Activated T-helper 2 cell treated with anti-CD3 and anti-CD28 coated beads, Interferon-gamma antibody, Interleukin-2, Interleukin-4, amounts not matched to agents 10 μg/mL and 5 μg/mL and 100 μg/mL, durations not matched to agents 14 hours and 24 hours and 36 hours (primary cell): ENCODE measurements around the gene TPI1. TPM values are rescaled to one million over a fixed set of nuclear protein-coding genes. Genes with fewer than 3 reads are reported as not detected.
"Not testable (repeated sequence)": the region's sequence is repeated elsewhere in the genome, so short reads cannot be mapped to it uniquely, and the experiment has no call there.

ENCODE experiments used
- DNase-seq: peaks from one replicate; pipeline ENCODE4 v3.0.0; 2021; ENCODE audit warnings: low spot score
- H3K27ac Mint-ChIP-seq: one replicate; pipeline ENCODE4 v1.8.0; 2021; ENCODE audit warnings: mixed read lengths
- H3K27me3 Mint-ChIP-seq: one replicate; pipeline ENCODE4 v1.8.0; 2021; ENCODE audit warnings: low read depth, mixed read lengths
- H3K36me3 Mint-ChIP-seq: one replicate; pipeline ENCODE4 v1.8.0; 2021; ENCODE audit warnings: low read depth, mixed read lengths
- H3K4me1 Mint-ChIP-seq: one replicate; pipeline ENCODE4 v1.8.0; 2021; ENCODE audit warnings: low read depth, mixed read lengths
- H3K4me3 Mint-ChIP-seq: one replicate; pipeline ENCODE4 v1.8.0; 2021; ENCODE audit warnings: low read depth, mild to moderate bottlenecking, moderate library complexity, mixed read lengths
- H3K9me3 Mint-ChIP-seq: one replicate; pipeline ENCODE4 v1.8.0; 2021; ENCODE audit warnings: mixed read lengths
- intact Hi-C: fragments of 100-400 bp; cut with micrococcal nuclease; formaldehyde crosslinking; loops from one replicate; pipeline ENCODE4 v1.15.1; 2023
- total RNA-seq: library from RNA; stranded (reverse); gene quantifications from 2 replicates; pipeline ENCODE4 v1.2.3, GENCODE V29; 2022

TPI1 gene
- total RNA-seq, 1 donor from 2014 or later, result 1,708 TPM

DNA sequence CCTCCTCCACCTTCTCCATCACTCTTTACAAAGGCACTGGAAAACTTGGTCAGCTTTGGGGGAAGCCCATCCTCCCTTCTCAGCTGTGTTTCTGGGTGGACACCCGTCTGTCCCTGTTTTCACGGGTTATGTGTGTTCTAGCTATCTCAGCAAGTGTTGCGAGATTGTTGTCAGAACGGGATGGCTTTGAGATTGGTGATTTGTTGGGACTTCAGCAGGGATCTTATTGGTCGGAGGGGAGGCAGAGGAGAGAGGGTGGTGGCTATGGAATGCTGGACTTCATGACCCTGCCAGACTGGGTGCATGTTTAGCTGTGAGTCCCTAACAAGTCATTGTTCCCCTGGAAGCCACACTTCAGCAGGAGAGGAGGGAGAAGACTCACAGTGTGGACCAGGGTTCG, 13.3 kb upstream of the TPI1 start:
- no peak for DNase-seq
- Mint-ChIP-seq H3K36me3 (peaks cover 51% of the 10 kb centered on the region), H3K4me3 (peak overlapping the region; percentile 96), H3K4me1 (peaks cover 27% of the 10 kb centered on the region), H3K9me3 (no peaks in the 10 kb centered on the region), H3K27me3 (no peaks in the 10 kb centered on the region), H3K27ac (peak overlapping the region; percentile 97)
- intact Hi-C loops, result loop anchor here (5.0 kb wide), 2 partner anchors 287 to 362 kb away; partner anchors contain the start of genes MRPL51, NCAPD2 and NOP2

DNA sequence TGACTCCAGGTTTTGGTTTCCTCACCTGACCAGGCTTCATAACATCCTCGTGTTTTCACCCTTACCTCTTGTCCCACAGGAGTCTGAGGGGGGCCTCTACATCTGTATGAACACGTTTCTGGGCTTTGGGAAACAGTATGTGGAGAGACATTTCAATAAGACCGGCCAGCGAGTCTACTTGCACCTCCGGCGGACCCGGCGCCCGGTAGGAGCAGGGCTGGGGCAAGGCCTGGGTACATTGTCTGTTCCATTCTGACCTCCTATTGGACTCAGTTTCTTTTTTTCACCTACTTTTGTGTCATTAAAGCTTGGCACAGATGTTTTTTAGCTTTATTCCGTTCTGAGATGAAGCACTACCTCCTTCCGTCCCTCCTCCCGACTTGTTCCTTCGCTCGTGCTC, 12.0 kb upstream of the TPI1 start:
- Mint-ChIP-seq H3K27ac (no peak overlapping the region), H3K27me3 (no peaks in the 10 kb centered on the region), H3K4me3 (no peak overlapping the region), H3K36me3 (peaks cover 45% of the 10 kb centered on the region), H3K4me1 (peaks cover 17% of the 10 kb centered on the region), H3K9me3 (no peaks in the 10 kb centered on the region)
- intact Hi-C loops, result no loop called here
- no peak for DNase-seq

DNA sequence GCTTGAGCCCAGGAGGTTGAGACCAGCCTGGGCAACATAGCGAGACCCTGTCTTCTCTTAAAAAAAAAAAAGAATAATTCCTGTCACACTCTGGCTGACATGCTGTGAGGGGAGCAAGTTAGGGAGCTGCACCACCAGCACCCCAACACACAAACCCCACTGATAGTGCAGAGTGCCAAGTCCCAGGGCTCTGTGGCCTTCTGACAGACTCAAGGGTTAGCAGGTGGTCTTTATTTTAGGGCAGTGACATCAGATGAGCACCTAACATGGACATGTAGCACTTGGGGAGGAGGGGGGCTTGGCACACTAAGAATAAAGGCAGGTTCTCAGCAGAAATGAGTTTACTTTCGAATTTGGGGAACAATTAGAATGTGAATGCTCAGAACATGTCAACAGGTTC, 8.5 kb upstream of the TPI1 start:
- Mint-ChIP-seq H3K27me3 (no peaks in the 10 kb centered on the region), H3K4me1 (peaks cover 4% of the 10 kb centered on the region), H3K4me3 (no peak overlapping the region), H3K9me3 (no peaks in the 10 kb centered on the region), H3K27ac (no peak overlapping the region), H3K36me3 (peaks cover 60% of the 10 kb centered on the region)
- intact Hi-C loops, result no loop called here
- no peak for DNase-seq

DNA sequence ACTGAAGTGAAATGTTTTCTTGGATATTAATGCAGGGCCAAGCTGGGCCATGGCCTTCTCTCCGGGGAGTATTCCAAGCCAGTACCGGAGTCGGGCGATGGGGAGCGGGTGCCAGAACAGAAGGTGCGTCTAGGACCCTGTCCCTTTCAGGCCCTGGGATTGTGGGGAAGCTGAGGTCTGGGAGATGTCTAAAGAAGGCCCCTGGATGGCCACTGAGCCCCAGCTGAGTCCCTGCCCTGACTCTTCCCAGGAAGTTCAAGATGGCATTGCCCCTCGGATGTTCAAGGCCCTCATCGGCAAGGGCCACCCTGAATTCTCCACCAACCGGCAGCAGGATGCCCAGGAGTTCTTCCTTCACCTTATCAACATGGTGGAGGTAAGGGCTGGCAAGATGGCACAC, 7.2 kb upstream of the TPI1 start:
- Mint-ChIP-seq H3K4me3 (no peak overlapping the region), H3K27me3 (no peaks in the 10 kb centered on the region), H3K9me3 (no peaks in the 10 kb centered on the region), H3K36me3 (peaks cover 69% of the 10 kb centered on the region), H3K27ac (no peak overlapping the region), H3K4me1 (no peaks in the 10 kb centered on the region)
- no peak for DNase-seq
- intact Hi-C loops, result no loop called here

DNA sequence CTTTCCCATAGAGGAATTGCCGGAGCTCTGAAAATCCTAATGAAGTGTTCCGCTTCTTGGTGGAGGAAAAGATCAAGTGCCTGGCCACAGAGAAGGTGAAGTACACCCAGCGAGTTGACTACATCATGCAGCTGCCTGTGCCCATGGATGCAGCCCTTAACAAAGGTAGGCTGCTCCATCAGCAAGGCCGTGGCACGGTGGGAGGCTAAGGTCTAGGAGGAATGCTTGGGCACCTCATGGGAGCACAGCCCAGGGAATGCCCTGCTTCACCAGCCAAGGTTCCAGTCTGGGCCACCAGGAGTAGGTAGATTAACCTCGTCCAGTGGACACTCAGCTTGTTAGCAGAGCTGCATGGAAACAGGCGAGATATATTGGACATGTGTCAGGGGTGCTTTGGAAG, 6.4 kb upstream of the TPI1 start:
- no peaks in the 10 kb centered on the region for H3K9me3 Mint-ChIP-seq
- DNase-seq, result no peak
- H3K4me3 Mint-ChIP-seq, result no peak overlapping the region
- H3K27me3 Mint-ChIP-seq, result no peaks in the 10 kb centered on the region
- H3K4me1 Mint-ChIP-seq, result no peaks in the 10 kb centered on the region
- peaks cover 70% of the 10 kb centered on the region for H3K36me3 Mint-ChIP-seq
- H3K27ac Mint-ChIP-seq, result no peak overlapping the region
- intact Hi-C loops, result no loop called here

DNA sequence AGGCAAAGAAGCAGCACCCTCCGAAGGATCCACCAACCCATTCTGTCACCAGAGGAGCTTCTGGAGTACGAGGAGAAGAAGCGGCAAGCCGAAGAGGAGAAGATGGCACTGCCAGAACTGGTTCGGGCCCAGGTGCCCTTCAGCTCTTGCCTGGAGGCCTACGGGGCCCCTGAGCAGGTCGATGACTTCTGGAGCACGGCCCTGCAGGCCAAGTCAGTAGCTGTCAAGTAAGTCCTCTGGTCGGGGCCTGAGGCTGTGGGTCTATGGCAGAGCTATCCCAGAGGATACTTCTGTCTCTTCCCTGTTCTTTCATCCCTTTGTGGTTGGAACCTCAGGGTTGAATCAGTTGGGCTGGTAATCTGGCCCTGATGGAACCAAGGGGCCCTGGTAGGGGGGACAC, 5.9 kb upstream of the TPI1 start:
- intact Hi-C loops, result no loop called here
- Mint-ChIP-seq H3K36me3 (peaks cover 70% of the 10 kb centered on the region), H3K4me3 (no peak overlapping the region), H3K4me1 (peaks cover under 1% of the 10 kb centered on the region), H3K27ac (no peak overlapping the region), H3K27me3 (no peaks in the 10 kb centered on the region), H3K9me3 (no peaks in the 10 kb centered on the region)
- no peak for DNase-seq

DNA sequence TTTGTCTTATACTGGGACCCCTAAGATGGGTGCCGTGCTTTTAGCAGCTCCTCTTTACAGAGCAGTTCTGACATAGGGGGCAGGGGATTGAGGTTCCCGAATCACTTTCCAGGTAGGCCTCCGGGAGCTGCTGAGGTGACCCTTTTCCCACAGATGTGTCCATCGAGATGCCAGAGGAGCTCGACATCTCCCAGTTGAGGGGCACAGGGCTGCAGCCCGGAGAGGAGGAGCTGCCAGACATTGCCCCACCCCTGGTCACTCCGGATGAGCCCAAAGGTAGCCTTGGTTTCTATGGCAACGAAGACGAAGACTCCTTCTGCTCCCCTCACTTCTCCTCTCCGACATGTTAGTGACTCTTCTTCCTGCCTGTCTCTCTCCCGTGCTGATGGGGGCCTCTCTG, 4.3 kb upstream of the TPI1 start:
- Mint-ChIP-seq H3K36me3 (peaks cover 66% of the 10 kb centered on the region), H3K4me1 (peaks cover 6% of the 10 kb centered on the region), H3K9me3 (no peaks in the 10 kb centered on the region), H3K4me3 (no peak overlapping the region), H3K27ac (no peak overlapping the region), H3K27me3 (no peaks in the 10 kb centered on the region)
- DNase-seq, result no peak
- intact Hi-C loops, result no loop called here

DNA sequence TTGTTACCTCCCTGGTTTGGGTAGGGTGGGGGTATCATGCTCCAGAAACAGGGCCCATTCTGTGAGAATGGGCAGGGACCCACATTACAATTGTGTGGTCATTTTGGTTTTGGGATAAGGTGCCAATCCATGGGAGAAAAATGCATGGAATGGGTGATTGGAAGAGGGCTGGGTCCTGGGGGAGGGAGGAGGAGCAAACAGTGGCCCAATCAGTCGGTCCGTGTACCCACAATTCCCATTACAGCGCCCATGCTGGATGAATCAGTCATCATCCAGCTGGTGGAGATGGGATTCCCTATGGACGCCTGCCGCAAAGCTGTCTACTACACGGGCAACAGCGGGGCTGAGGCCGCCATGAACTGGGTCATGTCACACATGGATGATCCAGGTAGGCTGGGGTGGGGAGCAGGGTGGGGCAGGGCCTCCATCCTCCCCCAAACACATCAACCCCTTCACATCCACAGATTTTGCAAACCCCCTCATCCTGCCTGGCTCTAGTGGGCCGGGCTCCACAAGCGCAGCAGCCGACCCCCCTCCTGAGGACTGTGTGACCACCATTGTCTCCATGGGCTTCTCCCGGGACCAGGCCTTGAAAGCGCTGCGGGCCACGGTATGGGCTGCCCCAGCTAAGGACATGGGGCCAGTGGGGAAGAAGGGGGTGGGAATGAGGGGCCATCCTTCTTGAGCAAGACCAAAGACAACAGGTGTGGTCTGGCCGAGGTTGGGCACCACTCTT, 3.6 kb upstream of the TPI1 start:
- Mint-ChIP-seq H3K4me1 (peaks cover 10% of the 10 kb centered on the region), H3K36me3 (peaks cover 69% of the 10 kb centered on the region), H3K27me3 (no peaks in the 10 kb centered on the region), H3K4me3 (no peak overlapping the region), H3K27ac (no peak overlapping the region), H3K9me3 (no peaks in the 10 kb centered on the region)
- no peak for DNase-seq
- intact Hi-C loops, result no loop called here

DNA sequence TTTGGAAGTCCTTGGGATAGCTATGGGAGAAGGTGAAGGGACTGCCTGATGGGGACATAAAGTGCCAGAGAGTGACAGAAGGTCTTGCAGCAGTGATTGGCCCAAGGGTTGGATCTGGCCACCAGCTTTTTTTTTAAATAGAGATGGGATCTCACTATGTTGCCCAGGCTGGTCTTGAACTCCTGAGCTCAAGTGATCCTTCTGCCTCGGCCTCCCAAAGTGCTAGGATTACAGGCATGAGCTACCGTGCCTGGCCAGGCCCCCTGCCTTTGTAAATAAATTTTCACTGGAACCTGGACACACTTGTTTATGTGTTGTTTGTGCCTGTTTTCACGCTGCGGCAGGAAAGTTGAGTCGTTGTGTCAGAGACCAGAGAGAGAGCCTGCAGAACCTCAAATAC, 2.0 kb upstream of the TPI1 start:
- DNase-seq, H3K4me3 Mint-ChIP-seq, H3K27me3 Mint-ChIP-seq, H3K9me3 Mint-ChIP-seq, intact Hi-C loops, H3K27ac Mint-ChIP-seq: not testable (repeated sequence)
- H3K4me1 Mint-ChIP-seq, result peaks cover 26% of the 10 kb centered on the region
- H3K36me3 Mint-ChIP-seq, result peaks cover 80% of the 10 kb centered on the region

DNA sequence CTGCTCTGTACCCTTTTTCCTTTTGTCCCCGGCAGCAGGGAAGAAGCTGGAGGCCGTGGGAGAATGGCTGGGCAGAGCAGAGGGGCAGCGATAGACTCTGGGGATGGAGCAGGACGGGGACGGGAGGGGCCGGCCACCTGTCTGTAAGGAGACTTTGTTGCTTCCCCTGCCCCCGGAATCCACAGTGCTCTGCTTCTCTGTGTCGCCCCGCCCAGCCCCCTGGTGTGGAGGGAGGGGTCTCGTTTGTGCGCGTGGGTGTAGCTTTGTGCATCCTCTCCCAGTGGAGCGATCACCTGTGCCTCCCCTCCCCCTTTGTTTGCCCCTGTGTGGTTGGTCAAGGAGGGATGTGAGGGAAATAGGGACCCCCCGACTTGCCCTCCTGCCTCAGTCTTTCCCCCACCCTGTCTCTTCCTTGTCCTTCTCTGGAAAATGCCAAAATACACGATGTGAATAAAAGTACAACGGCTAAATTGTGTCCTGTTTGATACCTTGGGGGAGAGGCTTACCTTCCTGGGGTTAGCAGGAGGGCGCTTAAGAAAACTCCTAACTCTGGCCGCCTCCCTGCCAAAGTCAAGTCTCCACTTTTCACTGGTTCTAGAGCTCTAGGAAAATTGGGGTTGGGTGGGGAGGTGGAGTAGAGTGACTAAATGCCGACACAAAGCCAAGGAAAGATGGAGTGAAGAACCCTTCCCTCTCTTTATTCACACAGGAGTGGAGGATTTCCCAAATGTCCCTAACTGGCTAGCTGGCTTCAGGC, 990 bp upstream of the TPI1 start:
- peaks cover 36% of the 10 kb centered on the region for H3K4me1 Mint-ChIP-seq
- peak overlapping the region; percentile 95 for H3K4me3 Mint-ChIP-seq
- no peaks in the 10 kb centered on the region for H3K9me3 Mint-ChIP-seq
- H3K27ac Mint-ChIP-seq, result no peak overlapping the region
- DNase-seq, result no peak
- intact Hi-C loops, result no loop called here
- peaks cover 80% of the 10 kb centered on the region for H3K36me3 Mint-ChIP-seq
- no peaks in the 10 kb centered on the region for H3K27me3 Mint-ChIP-seq

DNA sequence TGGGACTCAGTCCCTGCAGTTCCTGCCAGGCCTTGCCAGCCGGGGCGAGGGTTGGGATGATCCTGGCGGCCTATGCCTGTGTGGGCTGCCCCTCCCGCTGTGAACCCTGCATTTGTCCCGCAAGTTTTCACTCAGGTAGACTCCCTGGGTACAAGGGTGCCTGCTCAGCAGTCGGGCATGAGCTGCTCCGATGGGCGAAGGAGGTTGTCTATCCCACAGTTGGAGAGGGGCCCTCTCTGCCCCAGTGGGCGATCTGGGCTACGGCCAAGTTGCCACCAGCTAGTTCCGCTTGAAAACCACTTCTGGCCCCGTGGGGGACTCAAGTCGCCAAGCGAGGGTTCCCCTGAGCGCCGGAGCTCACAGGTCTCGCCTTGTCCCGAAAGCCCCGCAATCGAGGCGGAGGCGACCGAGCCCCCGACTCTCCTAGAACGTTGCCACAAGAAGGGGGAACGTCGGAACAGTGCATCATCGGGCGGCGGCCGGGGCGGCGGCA, 365 bp upstream of the TPI1 start:
- H3K27me3 Mint-ChIP-seq, result no peaks in the 10 kb centered on the region
- peak overlapping the region; percentile 97 for H3K27ac Mint-ChIP-seq
- intact Hi-C loops, result loop anchor here (1.0 kb wide), 1 partner anchor 15 kb away; the partner anchor contains the start of gene USP5
- no peaks in the 10 kb centered on the region for H3K9me3 Mint-ChIP-seq
- H3K36me3 Mint-ChIP-seq, result peaks cover 81% of the 10 kb centered on the region
- H3K4me1 Mint-ChIP-seq, result peaks cover 41% of the 10 kb centered on the region
- peak overlapping the region; percentile 95 for H3K4me3 Mint-ChIP-seq
- DNase-seq, result no peak

DNA sequence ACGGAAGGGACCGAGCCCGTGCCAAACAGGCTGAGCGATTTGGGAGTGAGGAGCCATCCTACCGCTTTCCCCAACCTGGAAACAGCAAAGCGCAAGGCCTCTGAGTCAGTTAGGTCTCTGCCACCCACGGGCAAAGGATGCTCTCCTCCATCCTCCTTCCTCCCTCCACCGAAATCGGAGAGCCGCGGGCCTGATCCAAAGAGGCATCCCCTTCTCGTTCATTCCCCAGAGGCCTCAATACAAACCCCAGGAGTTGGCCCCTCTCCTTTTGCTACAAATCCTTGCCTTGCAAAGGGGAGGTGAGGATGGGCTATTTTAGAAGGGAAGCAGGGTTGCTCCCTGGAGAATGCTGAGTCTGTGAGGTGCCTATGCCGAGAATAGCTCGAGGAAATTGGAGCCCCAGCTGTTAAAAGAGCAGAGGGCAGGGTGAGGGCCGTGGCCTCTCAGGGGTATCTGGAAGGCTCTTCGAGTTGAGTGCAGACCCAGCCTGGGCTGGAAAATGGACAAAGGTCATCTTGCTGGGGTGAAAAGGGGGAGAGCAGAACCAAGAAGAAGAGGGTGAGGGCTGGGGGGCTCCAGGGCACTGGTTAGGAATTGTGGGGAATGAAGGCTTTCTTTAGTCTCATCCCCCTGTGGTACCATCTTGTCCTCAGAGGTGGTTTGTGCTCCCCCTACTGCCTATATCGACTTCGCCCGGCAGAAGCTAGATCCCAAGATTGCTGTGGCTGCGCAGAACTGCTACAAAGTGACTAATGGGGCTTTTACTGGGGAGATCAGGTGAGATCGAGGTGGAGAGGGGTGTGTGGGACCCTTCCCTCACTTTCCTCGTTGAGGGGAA, 1.1 kb downstream of the TPI1 start:
- Mint-ChIP-seq H3K4me3 (peak overlapping the region; percentile 92), H3K4me1 (peaks cover 47% of the 10 kb centered on the region), H3K27me3 (no peaks in the 10 kb centered on the region), H3K9me3 (no peaks in the 10 kb centered on the region), H3K36me3 (peaks cover 81% of the 10 kb centered on the region), H3K27ac (peak overlapping the region; percentile 84)
- intact Hi-C loops, result no loop called here
- DNase-seq, result no peak
